Tibial nerve (tissue), 4 donors: Measurements from ENCODE around the gene ACOXL. TPM values are rescaled to one million over a fixed set of nuclear protein-coding genes. Genes with fewer than 3 reads are reported as not detected.

ENCODE experiments used
- DNase-seq, 2 donors: peaks; one replicate each; pipeline ENCODE4 v3.0.0-alpha.2; 2019; ENCODE audit warnings: low spot score in 2 of 2
- H3K27ac ChIP-seq, 4 donors: fragments of 200-600 bp; sonication (generic) in 3 of 4; one replicate each; pipeline ENCODE4 v1.5.1; 2017 to 2019; ENCODE audit warnings: mild to moderate bottlenecking in 1 of 4
- H3K27me3 ChIP-seq, 2 donors: fragments of 200-600 bp; sonication (generic) in 1 of 2; one replicate each; pipeline versions ENCODE4 v1.5.1 to v1.6.0; 2017 to 2019
- H3K36me3 ChIP-seq, 3 donors: fragments of 200-600 bp; sonication (generic); one replicate each; pipeline ENCODE4 v1.5.1; 2018 to 2019
- H3K4me1 ChIP-seq, 4 donors: fragments of 200-600 bp; sonication (generic) in 3 of 4; one replicate each; pipeline ENCODE4 v1.5.1; 2017 to 2019
- H3K4me3 ChIP-seq, 4 donors: fragments of 200-600 bp; sonication (generic) in 3 of 4; one replicate each; pipeline ENCODE4 v1.5.1; 2017 to 2019; ENCODE audit warnings: mild to moderate bottlenecking in 1 of 4, moderate library complexity in 1 of 4
- H3K9me3 ChIP-seq, 4 donors: fragments of 200-600 bp; sonication (generic) in 3 of 4; one replicate each; pipeline ENCODE4 v1.5.1; 2017 to 2019
- CTCF ChIP-seq, 5 experiments: fragments of 200-600 bp in 3 of 5; fragments of 450-650 bp in 2 of 5; sonication (generic) in 3 of 5; IDR thresholded peaks; one replicate each; pipeline ENCODE4 v1.5.1; 2016 to 2019; ENCODE audit warnings: antibody characterized with exemption in 5 of 5, mild to moderate bottlenecking in 3 of 5, moderate library complexity in 2 of 5
- EP300 ChIP-seq, 2 donors: sonication (generic); formaldehyde crosslinking; IDR thresholded peaks; one replicate each; pipeline ENCODE4 v1.6.1; 2017; ENCODE audit warnings: antibody characterized with exemption in 2 of 2, mild to moderate bottlenecking in 1 of 2
- POLR2A ChIP-seq, 2 donors: fragments of 450-650 bp; IDR thresholded peaks; one replicate each; pipeline ENCODE4 v1.6.1; 2017; ENCODE audit warnings: antibody characterized with exemption in 2 of 2, mild to moderate bottlenecking in 2 of 2, moderate library complexity in 2 of 2
- WGBS, 2 donors: methylation state at CpG; one replicate each; pipeline ENCODE4 v1.1.5; 2018; 5-methylcytosine and 5-hydroxymethylcytosine counted together
- total RNA-seq, 4 donors: library from RNA; depleted of rRNA; stranded (reverse); fragments of >200 nt; gene quantifications; one replicate each; pipeline ENCODE4 v1.1.0, GENCODE V29; 2016

Gene ACOXL
- total RNA-seq, 4 donors from 2014 or later: 0.30 TPM; not detected in 3

GRCh38 chr2:110800611-110801402, 68.4 kb downstream of the ACOXL start:
- Histone ChIP-seq H3K27me3 (peaks cover 0 to 13% of the 10 kb centered on the region in 2 donors), H3K36me3 (no peaks in the 10 kb centered on the region), H3K9me3 (peaks cover 0 to 13% (median 0%) of the 10 kb centered on the region in 4 donors), H3K27ac (no peak overlapping the region), H3K4me1 (peaks cover 0 to 11% (median 0%) of the 10 kb centered on the region in 4 donors), H3K4me3 (no peak overlapping the region)
- 65 to 66% methylated on average over 7 of the region's 7 CpGs for WGBS, 2 donors
- DNase-seq: no peak
- TF ChIP-seq POLR2A (IDR thresholded peaks at IDR 0.05) (no peak), CTCF (IDR thresholded peaks at IDR 0.05) (no peak), EP300 (IDR thresholded peaks at IDR 0.05) (no peak)

GRCh38 chr2:110802208-110802932, 70.0 kb downstream of the ACOXL start:
- DNase-seq: no peak
- no peak overlapping the region for H3K4me3 ChIP-seq
- peaks cover 0 to 13% (median 0%) of the 10 kb centered on the region in 4 donors for H3K9me3 ChIP-seq
- no peaks in the 10 kb centered on the region for H3K36me3 ChIP-seq
- WGBS, 2 donors: 58 to 61% methylated on average over 3 of the region's 3 CpGs
- TF ChIP-seq EP300 (IDR thresholded peaks at IDR 0.05) (no peak), POLR2A (IDR thresholded peaks at IDR 0.05) (no peak), CTCF (IDR thresholded peaks at IDR 0.05) (no peak)
- H3K4me1 ChIP-seq: no peaks in the 10 kb centered on the region
- H3K27me3 ChIP-seq: peaks cover 0 to 13% of the 10 kb centered on the region in 2 donors
- H3K27ac ChIP-seq: no peak overlapping the region

- TF ChIP-seq POLR2A (IDR thresholded peaks at IDR 0.05): no peak
- no peak for TF ChIP-seq CTCF (IDR thresholded peaks at IDR 0.05)
- TF ChIP-seq EP300 (IDR thresholded peaks at IDR 0.05): no peak
- Histone ChIP-seq H3K4me3 (no peak overlapping the region), H3K27me3 (peaks cover 0 to 13% of the 10 kb centered on the region in 2 donors), H3K27ac (no peak overlapping the region), H3K36me3 (no peaks in the 10 kb centered on the region), H3K4me1 (no peaks in the 10 kb centered on the region), H3K9me3 (peaks cover 0 to 13% (median 0%) of the 10 kb centered on the region in 4 donors)
- 88 to 94% methylated on average over 3 of the region's 3 CpGs for WGBS, 2 donors
- DNase-seq: no peak
Observed at GRCh38 chr2:110804433-110804832, 72.1 kb downstream of the ACOXL start.

- Histone ChIP-seq H3K4me3 (no peak overlapping the region), H3K9me3 (peaks cover 0 to 11% (median 0%) of the 10 kb centered on the region in 4 donors), H3K36me3 (no peaks in the 10 kb centered on the region), H3K27ac (no peak overlapping the region), H3K27me3 (peaks cover 0 to 13% of the 10 kb centered on the region in 2 donors), H3K4me1 (no peaks in the 10 kb centered on the region)
- no peak for TF ChIP-seq POLR2A (IDR thresholded peaks at IDR 0.05)
- no peak for TF ChIP-seq EP300 (IDR thresholded peaks at IDR 0.05)
- TF ChIP-seq CTCF (IDR thresholded peaks at IDR 0.05): no peak
- WGBS, 2 donors: 80 to 81% methylated on average over 10 of the region's 10 CpGs
- no peak for DNase-seq
Observed at GRCh38 chr2:110804915-110805314, 72.5 kb downstream of the ACOXL start.
